Naive thymus-derived CD4-positive, alpha-beta T cell (primary cell): ENCODE measurements around the gene PRKAG2. TPM values are rescaled to one million over a fixed set of nuclear protein-coding genes. Genes with fewer than 3 reads are reported as not detected.

Experiments
- ATAC-seq: fragments of 150-1000 bp; cut with Tn5 transposase; 2 replicates; pipeline ENCODE4 v1.10.0; 2021; ENCODE audit warnings: mild to moderate bottlenecking, moderate library complexity
- CTCF ChIA-PET: fragments of 350-600 bp; sonication (Branson Sonifier 250); formaldehyde crosslinking; loops from one replicate; lab custom pipeline; 2021; ENCODE audit warnings: antibody characterized with exemption; lab: Charles Lee
- POLR2A ChIA-PET: fragments of 350-600 bp; sonication (Branson Sonifier 250); formaldehyde crosslinking; loops from one replicate; lab custom pipeline; 2021; ENCODE audit warnings: antibody characterized with exemption, inconsistent platforms; lab: Charles Lee
- DNase-seq, 9 donors: peaks; one replicate each; pipeline versions ENCODE4 v3.0.0 to v3.0.0-alpha.2; 2020 to 2022; ENCODE audit warnings: mixed read lengths in 1 of 9
- H3K27ac ChIP-seq: one replicate; pipeline ENCODE4 v1.7.0; 2013; ENCODE audit warnings: mild to moderate bottlenecking, low read depth, low read length, moderate library complexity
- H3K27me3 ChIP-seq, 2 donors: one replicate each; pipeline ENCODE4 v1.7.0; 2013; ENCODE audit warnings: low read length in 2 of 2, mild to moderate bottlenecking in 2 of 2, moderate library complexity in 2 of 2; ENCODE audit not compliant: control insufficient read depth in 2 of 2, insufficient read depth in 2 of 2
- H3K36me3 ChIP-seq, 3 experiments: 1 replicate in 2 of 3; 2 replicates in 1 of 3; pipeline ENCODE4 v1.7.0; 2013; ENCODE audit warnings: low read length in 3 of 3, mild to moderate bottlenecking in 3 of 3, moderate library complexity in 1 of 3; ENCODE audit not compliant: insufficient read depth in 3 of 3, control insufficient read depth in 2 of 3
- H3K4me1 ChIP-seq, 2 donors: one replicate each; pipeline ENCODE4 v1.7.0; 2013; ENCODE audit warnings: low read length in 2 of 2, mild to moderate bottlenecking in 2 of 2, moderate library complexity in 1 of 2; ENCODE audit not compliant: control insufficient read depth in 2 of 2, insufficient read depth in 2 of 2
- H3K4me3 ChIP-seq: 2 replicates; pipeline ENCODE4 v1.7.0; 2013; ENCODE audit warnings: mild to moderate bottlenecking, low read length
- H3K9me3 ChIP-seq, 3 experiments: 1 replicate in 2 of 3; 2 replicates in 1 of 3; pipeline ENCODE4 v1.7.0; 2013; ENCODE audit warnings: low read length in 3 of 3; ENCODE audit not compliant: control insufficient read depth in 2 of 3
- H3K27ac Mint-ChIP-seq, 9 donors: one replicate each; pipeline ENCODE4 v1.8.0; 2020 to 2022; ENCODE audit warnings: mixed read lengths in 9 of 9, mild to moderate bottlenecking in 8 of 9, moderate library complexity in 5 of 9, inconsistent platforms in 2 of 9
- H3K27me3 Mint-ChIP-seq, 5 donors: one replicate each; pipeline ENCODE4 v1.8.0; 2021 to 2022; ENCODE audit warnings: mixed read lengths in 5 of 5, mild to moderate bottlenecking in 1 of 5
- H3K36me3 Mint-ChIP-seq, 5 donors: one replicate each; pipeline ENCODE4 v1.8.0; 2020 to 2022; ENCODE audit warnings: mixed read lengths in 5 of 5, mild to moderate bottlenecking in 3 of 5, inconsistent platforms in 1 of 5
- H3K4me1 Mint-ChIP-seq, 7 donors: one replicate each; pipeline ENCODE4 v1.8.0; 2020 to 2022; ENCODE audit warnings: mixed read lengths in 7 of 7, mild to moderate bottlenecking in 3 of 7, inconsistent platforms in 1 of 7
- H3K4me3 Mint-ChIP-seq, 10 donors: one replicate each; pipeline ENCODE4 v1.8.0; 2020 to 2022; ENCODE audit warnings: mild to moderate bottlenecking in 10 of 10, mixed read lengths in 10 of 10, moderate library complexity in 6 of 10, inconsistent platforms in 2 of 10
- H3K9me3 Mint-ChIP-seq, 11 donors: one replicate each; pipeline ENCODE4 v1.8.0; 2020 to 2022; ENCODE audit warnings: mixed read lengths in 11 of 11, mild to moderate bottlenecking in 4 of 11, inconsistent platforms in 1 of 11, moderate library complexity in 1 of 11
- intact Hi-C, 2 donors: fragments of 100-400 bp; cut with micrococcal nuclease; formaldehyde crosslinking; loops; one replicate each; pipeline ENCODE4 v1.15.1; 2023
- polyA plus RNA-seq, 2 donors: library from polyadenylated mRNA; unstranded; fragments of 300-500 nt; fragmentation: Illumina TruSeq; gene quantifications; one replicate each; pipeline ENCODE4 v1.2.3, GENCODE V29; 2021
- total RNA-seq, 6 experiments: library from RNA in 5 of 6; stranded (reverse) in 5 of 6; gene quantifications; 1 replicate in 5 of 6; 2 replicates in 1 of 6; pipeline ENCODE4 v1.2.3 and lab custom pipeline; 2021 to 2026

The PRKAG2 gene
- total and polyA plus RNA-seq, 7 experiments from 2014 or later = 15.0 to 74.4 (median 55.7) TPM

DNA sequence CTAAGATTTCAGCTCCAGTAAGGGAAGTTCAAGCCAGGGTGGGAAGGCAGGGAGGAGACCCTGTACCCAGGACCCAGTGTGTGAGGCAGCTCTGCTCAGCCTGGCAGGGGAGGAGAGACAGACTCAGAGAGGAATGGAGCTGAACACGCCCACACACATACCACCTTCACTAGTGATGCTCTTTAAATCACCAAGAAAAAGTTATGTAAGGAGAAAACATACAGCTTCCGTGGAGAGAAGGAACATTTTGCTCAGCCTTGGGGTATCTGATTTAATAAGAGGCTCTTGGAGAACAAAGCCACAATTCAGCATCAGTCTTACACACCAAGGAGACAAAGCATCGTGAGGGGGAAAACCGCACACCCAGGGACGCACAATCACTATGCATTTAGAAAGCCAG is 62.9 kb downstream of the PRKAG2 start:
- Mint-ChIP-seq H3K9me3 (peaks cover 0 to 1% (median 0%) of the 10 kb centered on the region in 11 donors), H3K27ac (peak overlapping the region in 3 of 9 donors; percentile 8 to 43 (median 38)), H3K36me3 (peaks cover 0 to 12% (median 0%) of the 10 kb centered on the region in 5 donors), H3K4me3 (no peak overlapping the region), H3K27me3 (no peaks in the 10 kb centered on the region), H3K4me1 (peaks cover 0 to 37% (median 31%) of the 10 kb centered on the region in 7 donors)
- DNase-seq (no peak), ATAC-seq (no peak)
- Histone ChIP-seq H3K4me1 (no peaks in the 10 kb centered on the region), H3K4me3 (no peak overlapping the region), H3K9me3 (no peaks in the 10 kb centered on the region), H3K27me3 (no peaks in the 10 kb centered on the region), H3K36me3 (no peaks in the 10 kb centered on the region), H3K27ac (no peak overlapping the region)
- intact Hi-C loops = no loop called here
- ChIA-PET POLR2A (no interaction called here), CTCF (no interaction called here)

DNA sequence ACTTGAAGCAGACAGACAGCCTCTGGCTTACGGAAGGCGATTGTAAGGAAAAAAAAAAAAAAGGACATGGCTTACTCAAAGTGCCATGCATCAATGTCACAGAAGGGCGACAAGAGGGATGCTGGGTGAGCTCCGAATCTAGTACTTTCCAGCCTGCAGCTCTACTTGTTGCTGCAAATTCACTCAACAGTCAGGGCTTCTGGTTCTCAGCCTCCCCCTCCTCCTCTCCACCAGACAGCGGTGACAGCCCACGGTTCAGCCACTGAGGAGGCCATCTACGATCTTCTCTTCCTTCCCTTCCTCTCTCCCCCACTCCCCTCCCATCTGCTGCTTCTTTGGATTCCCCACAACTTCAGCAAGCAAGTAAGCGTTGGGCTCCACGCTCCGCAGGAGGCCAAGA is 63.5 kb downstream of the PRKAG2 start:
- H3K4me1 Mint-ChIP-seq = peaks cover 0 to 36% (median 31%) of the 10 kb centered on the region in 7 donors
- no peak overlapping the region for H3K4me3 Mint-ChIP-seq
- H3K9me3 Mint-ChIP-seq = peaks cover 0 to 1% (median 0%) of the 10 kb centered on the region in 11 donors
- Histone ChIP-seq H3K27ac (no peak overlapping the region), H3K36me3 (no peaks in the 10 kb centered on the region), H3K27me3 (no peaks in the 10 kb centered on the region), H3K9me3 (no peaks in the 10 kb centered on the region), H3K4me3 (no peak overlapping the region), H3K4me1 (no peaks in the 10 kb centered on the region)
- intact Hi-C loops = no loop called here
- POLR2A ChIA-PET = interaction anchor here (1.2 kb wide), 1 partner anchor 8 kb away, joined by 3 read pairs; no protein-coding TSS in a partner anchor
- DNase-seq (no peak), ATAC-seq (no peak)
- peak overlapping the region in 3 of 9 donors; percentile 43 to 75 (median 56) for H3K27ac Mint-ChIP-seq
- CTCF ChIA-PET = no interaction called here
- H3K27me3 Mint-ChIP-seq = no peaks in the 10 kb centered on the region
- H3K36me3 Mint-ChIP-seq = peaks cover 0 to 12% (median 0%) of the 10 kb centered on the region in 5 donors

GRCh38 chr7:151812967-151813366 is 63.9 kb downstream of the PRKAG2 start:
- Histone ChIP-seq H3K9me3 (no peaks in the 10 kb centered on the region), H3K4me1 (no peaks in the 10 kb centered on the region), H3K27me3 (no peaks in the 10 kb centered on the region), H3K27ac (no peak overlapping the region), H3K36me3 (no peaks in the 10 kb centered on the region), H3K4me3 (no peak overlapping the region)
- CTCF ChIA-PET = no interaction called here
- POLR2A ChIA-PET = interaction anchor here (1.2 kb wide), 1 partner anchor 9 kb away, joined by 3 read pairs; no protein-coding TSS in a partner anchor
- DNase-seq (no peak), ATAC-seq (no peak)
- no peak overlapping the region for H3K4me3 Mint-ChIP-seq
- H3K9me3 Mint-ChIP-seq = peaks cover 0 to 1% (median 0%) of the 10 kb centered on the region in 11 donors
- H3K27me3 Mint-ChIP-seq = no peaks in the 10 kb centered on the region
- H3K27ac Mint-ChIP-seq = peak overlapping the region in 1 of 9 donors; percentile 75
- H3K36me3 Mint-ChIP-seq = peaks cover 0 to 12% (median 0%) of the 10 kb centered on the region in 5 donors
- intact Hi-C loops = no loop called here
- H3K4me1 Mint-ChIP-seq = peaks cover 0 to 34% (median 31%) of the 10 kb centered on the region in 7 donors

- intact Hi-C loops = no loop called here
- CTCF ChIA-PET = no interaction called here
- peaks cover 0 to 1% (median 0%) of the 10 kb centered on the region in 11 donors for H3K9me3 Mint-ChIP-seq
Observed at GRCh38 chr7:151810441-151811232, 66.3 kb downstream of the PRKAG2 start.

DNA sequence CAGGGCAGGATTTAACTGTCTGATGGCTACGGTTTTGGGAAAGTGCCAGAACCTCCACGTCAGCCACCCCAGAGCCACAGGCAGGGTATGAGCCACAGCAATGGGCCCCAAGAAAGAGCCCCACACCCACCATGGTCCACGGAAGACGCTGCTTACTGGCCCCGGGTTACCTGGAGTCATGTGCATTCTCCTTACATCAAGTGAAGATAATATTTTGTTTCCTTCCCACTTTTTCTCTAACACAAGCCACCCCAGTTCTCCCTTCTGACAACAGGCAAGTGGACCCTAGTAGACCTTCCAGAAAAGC is 67.1 kb downstream of the PRKAG2 start:
- H3K36me3 Mint-ChIP-seq = peaks cover 0 to 20% (median 3%) of the 10 kb centered on the region in 5 donors

More at GRCh38 chr7:151810441-151811232, 66.3 kb downstream of the PRKAG2 start:
- H3K27ac ChIP-seq = no peak overlapping the region
- no peaks in the 10 kb centered on the region for H3K27me3 ChIP-seq
- H3K4me1 ChIP-seq = no peaks in the 10 kb centered on the region
- no peak for DNase-seq
- Mint-ChIP-seq H3K27me3 (no peaks in the 10 kb centered on the region), H3K27ac (no peak overlapping the region), H3K36me3 (peaks cover 0 to 15% (median 3%) of the 10 kb centered on the region in 5 donors), H3K4me3 (no peak overlapping the region), H3K4me1 (peaks cover 0 to 29% (median 18%) of the 10 kb centered on the region in 7 donors)
- no peaks in the 10 kb centered on the region for H3K9me3 ChIP-seq
- no peak overlapping the region for H3K4me3 ChIP-seq
- no peaks in the 10 kb centered on the region for H3K36me3 ChIP-seq
- POLR2A ChIA-PET = no interaction called here
- ATAC-seq = no peak

DNA sequence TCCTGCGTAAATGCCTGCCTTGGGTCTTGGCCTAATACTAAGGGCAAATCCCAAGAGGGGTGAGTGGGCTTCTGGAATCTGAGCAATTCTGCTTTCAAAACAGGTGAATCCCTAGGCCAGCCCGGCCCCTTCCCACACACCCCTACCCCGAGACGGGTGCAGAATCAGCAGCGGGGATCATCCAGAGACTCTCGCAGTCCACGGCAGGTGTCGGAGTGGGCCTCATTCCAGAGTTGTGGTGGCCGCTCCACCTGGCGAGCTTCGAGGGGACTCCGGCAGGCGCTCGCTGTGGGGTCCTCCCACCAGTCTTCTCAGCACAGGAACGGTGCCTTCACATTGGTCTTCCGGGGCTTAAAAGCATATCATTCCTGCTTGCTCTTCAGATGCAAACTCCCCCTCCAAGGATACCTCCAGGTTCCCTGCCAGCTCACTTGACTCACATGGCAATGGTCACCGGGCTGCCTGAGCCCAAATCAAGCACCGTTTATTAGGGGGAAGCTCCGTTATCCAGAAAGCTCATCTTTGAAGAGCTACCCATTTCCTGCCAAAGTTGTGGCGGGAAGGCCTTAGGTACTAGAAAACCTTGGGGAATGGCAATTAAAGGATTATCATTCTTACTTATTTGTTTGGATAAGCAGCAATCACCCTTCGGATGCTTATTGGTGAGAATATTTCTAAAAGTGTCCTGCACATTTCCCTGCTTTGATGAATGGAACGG is 67.6 kb downstream of the PRKAG2 start:
- Histone ChIP-seq H3K4me3 (no peak overlapping the region), H3K4me1 (no peaks in the 10 kb centered on the region), H3K9me3 (no peaks in the 10 kb centered on the region), H3K27ac (no peak overlapping the region), H3K36me3 (peaks cover 0 to 11% (median 0%) of the 10 kb centered on the region in 3 experiments), H3K27me3 (no peaks in the 10 kb centered on the region)
- CTCF ChIA-PET = interaction anchor here (1.0 kb wide), 1 partner anchor 27 kb away, joined by 3 read pairs; no protein-coding TSS in a partner anchor
- POLR2A ChIA-PET = no interaction called here
- intact Hi-C loops = no loop called here
- DNase-seq = no peak
- Mint-ChIP-seq H3K27ac (no peak overlapping the region), H3K36me3 (peaks cover 0 to 24% (median 3%) of the 10 kb centered on the region in 5 donors), H3K27me3 (no peaks in the 10 kb centered on the region), H3K4me3 (no peak overlapping the region), H3K9me3 (peaks cover 0 to 1% (median 0%) of the 10 kb centered on the region in 11 donors), H3K4me1 (peaks cover 0 to 24% (median 13%) of the 10 kb centered on the region in 7 donors)
- ATAC-seq = no peak

More for the DNA sequence above, 67.1 kb downstream of the PRKAG2 start:
- H3K4me3 Mint-ChIP-seq = no peak overlapping the region
- peaks cover 0 to 1% (median 0%) of the 10 kb centered on the region in 11 donors for H3K9me3 Mint-ChIP-seq
- Histone ChIP-seq H3K4me3 (no peak overlapping the region), H3K27ac (no peak overlapping the region), H3K9me3 (no peaks in the 10 kb centered on the region), H3K36me3 (peaks cover 0 to 6% (median 0%) of the 10 kb centered on the region in 3 experiments), H3K4me1 (no peaks in the 10 kb centered on the region), H3K27me3 (no peaks in the 10 kb centered on the region)
- ChIA-PET CTCF (interaction anchor here (1.0 kb wide), 1 partner anchor 28 kb away, joined by 3 read pairs; no protein-coding TSS in a partner anchor), POLR2A (no interaction called here)
- peak overlapping the region in 1 of 9 donors; percentile 4 for H3K27ac Mint-ChIP-seq
- DNase-seq (no peak), ATAC-seq (no peak)
- intact Hi-C loops = no loop called here
- no peaks in the 10 kb centered on the region for H3K27me3 Mint-ChIP-seq
- H3K4me1 Mint-ChIP-seq = peaks cover 0 to 24% (median 11%) of the 10 kb centered on the region in 7 donors
